ENCODE results near the gene SPEG. TPM values are rescaled to one million over a fixed set of nuclear protein-coding genes. Genes with fewer than 3 reads are reported as not detected.

The SPEG gene
- total and polyA plus RNA-seq, 7 donors, result 6.0 to 321 (median 123) TPM

DNA sequence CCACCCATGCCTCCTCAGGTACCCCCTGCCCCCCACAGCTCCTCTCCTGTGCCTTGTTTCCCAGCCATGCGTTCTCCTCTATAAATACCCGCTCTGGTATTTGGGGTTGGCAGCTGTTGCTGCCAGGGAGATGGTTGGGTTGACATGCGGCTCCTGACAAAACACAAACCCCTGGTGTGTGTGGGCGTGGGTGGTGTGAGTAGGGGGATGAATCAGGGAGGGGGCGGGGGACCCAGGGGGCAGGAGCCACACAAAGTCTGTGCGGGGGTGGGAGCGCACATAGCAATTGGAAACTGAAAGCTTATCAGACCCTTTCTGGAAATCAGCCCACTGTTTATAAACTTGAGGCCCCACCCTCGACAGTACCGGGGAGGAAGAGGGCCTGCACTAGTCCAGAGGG lies 17.3 kb upstream of the SPEG start:
- peak overlapping the region; percentile 94 to 99 (median 98) for H3K27ac ChIP-seq
- H3K9me3 ChIP-seq, result peaks cover 0 to 2% (median 0%) of the 10 kb centered on the region in 4 donors
- peak overlapping the region in 3 of 4 donors; percentile 60 to 90 (median 76) for H3K4me3 ChIP-seq
- WGBS, 2 donors, result 65 to 85% methylated on average over 9 of the region's 9 CpGs
- H3K27me3 ChIP-seq, result peaks cover 0 to 11% (median 0%) of the 10 kb centered on the region in 3 donors
- TF ChIP-seq EP300 (IDR thresholded peaks at IDR 0.05), result peak in 2 of 4 donors; percentile 68 to 85
- peak; percentile 55 to 78 (median 73) for TF ChIP-seq POLR2AphosphoS5 (IDR thresholded peaks at IDR 0.05)
- no peak for TF ChIP-seq POLR2A (IDR thresholded peaks at IDR 0.05)
- intact Hi-C loops (cut with DNase I), result no loop called here
- H3K4me1 ChIP-seq, result peaks cover 0 to 44% (median 36%) of the 10 kb centered on the region in 4 donors
- DNase-seq, result peak; percentile 87
- peaks cover 25 to 39% (median 30%) of the 10 kb centered on the region in 4 donors for H3K36me3 ChIP-seq

GRCh38 chr2:219418155-219419011 lies 16.3 kb upstream of the SPEG start, which contains the start of gene DES:
Gene DES (plus strand): TSS chr2:219418377. CDS start chr2:219418463, 86 bp downstream.
- Histone ChIP-seq H3K36me3 (peaks cover 29 to 49% (median 38%) of the 10 kb centered on the region in 4 donors), H3K9me3 (no peaks in the 10 kb centered on the region), H3K4me1 (peaks cover 0 to 49% (median 36%) of the 10 kb centered on the region in 4 donors), H3K4me3 (peak within 1 kb of the TSS; percentile 60 to 93 (median 83)), H3K27me3 (peaks cover 0 to 11% (median 0%) of the 10 kb centered on the region in 3 donors), H3K27ac (peak within 1 kb of the TSS; percentile 94 to 99 (median 98))
- intact Hi-C loops (cut with DNase I), result no loop called here
- TF ChIP-seq EP300 (IDR thresholded peaks at IDR 0.05) (peak in 3 of 4 donors; percentile 39 to 97 (median 90)), POLR2AphosphoS5 (IDR thresholded peaks at IDR 0.05) (peak; percentile 91 to 99 (median 96)), POLR2A (IDR thresholded peaks at IDR 0.05) (peak; percentile 82 to 93)
- TF ChIP-seq, protein P1, sequence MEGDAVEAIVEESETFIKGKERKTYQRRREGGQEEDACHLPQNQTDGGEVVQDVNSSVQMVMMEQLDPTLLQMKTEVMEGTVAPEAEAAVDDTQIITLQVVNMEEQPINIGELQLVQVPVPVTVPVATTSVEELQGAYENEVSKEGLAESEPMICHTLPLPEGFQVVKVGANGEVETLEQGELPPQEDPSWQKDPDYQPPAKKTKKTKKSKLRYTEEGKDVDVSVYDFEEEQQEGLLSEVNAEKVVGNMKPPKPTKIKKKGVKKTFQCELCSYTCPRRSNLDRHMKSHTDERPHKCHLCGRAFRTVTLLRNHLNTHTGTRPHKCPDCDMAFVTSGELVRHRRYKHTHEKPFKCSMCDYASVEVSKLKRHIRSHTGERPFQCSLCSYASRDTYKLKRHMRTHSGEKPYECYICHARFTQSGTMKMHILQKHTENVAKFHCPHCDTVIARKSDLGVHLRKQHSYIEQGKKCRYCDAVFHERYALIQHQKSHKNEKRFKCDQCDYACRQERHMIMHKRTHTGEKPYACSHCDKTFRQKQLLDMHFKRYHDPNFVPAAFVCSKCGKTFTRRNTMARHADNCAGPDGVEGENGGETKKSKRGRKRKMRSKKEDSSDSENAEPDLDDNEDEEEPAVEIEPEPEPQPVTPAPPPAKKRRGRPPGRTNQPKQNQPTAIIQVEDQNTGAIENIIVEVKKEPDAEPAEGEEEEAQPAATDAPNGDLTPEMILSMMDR (IDR thresholded peaks at IDR 0.05), result no peak
- 8 to 11% methylated on average over 98 of the region's 98 CpGs for WGBS, 2 donors
- DNase-seq, result peak; percentile 96

DNA sequence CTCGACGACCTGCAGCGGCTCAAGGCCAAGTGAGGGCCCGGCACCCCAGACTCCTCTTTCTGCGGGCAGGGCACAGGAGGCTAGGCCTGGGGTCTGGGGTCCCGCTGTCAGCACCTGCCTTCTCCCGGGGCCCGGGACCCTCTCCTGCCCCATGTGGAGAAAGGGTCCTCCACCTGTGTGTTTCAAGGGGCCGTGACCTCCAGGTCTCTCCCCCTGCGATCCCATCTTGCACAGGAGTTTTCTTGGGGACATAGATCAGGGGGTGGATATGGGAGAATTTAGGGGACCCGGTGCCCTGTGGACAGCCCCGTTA lies 15.7 kb upstream of the SPEG start:
- peak overlapping the region; percentile 60 to 93 (median 83) for H3K4me3 ChIP-seq
- peak overlapping the region; percentile 94 to 99 (median 98) for H3K27ac ChIP-seq
- DNase-seq, result no peak
- H3K36me3 ChIP-seq, result peaks cover 29 to 55% (median 43%) of the 10 kb centered on the region in 4 donors
- peaks cover 0 to 54% (median 39%) of the 10 kb centered on the region in 4 donors for H3K4me1 ChIP-seq
- WGBS, 2 donors, result 38 to 45% methylated on average over 12 of the region's 12 CpGs
- TF ChIP-seq EP300 (IDR thresholded peaks at IDR 0.05) (no peak), POLR2AphosphoS5 (IDR thresholded peaks at IDR 0.05) (peak in 1 of 4 donors; percentile 61), POLR2A (IDR thresholded peaks at IDR 0.05) (peak in 1 of 2 donors; percentile 11)
- TF ChIP-seq, protein P1 (IDR thresholded peaks at IDR 0.05), result no peak
- intact Hi-C loops (cut with DNase I), result no loop called here
- H3K9me3 ChIP-seq, result no peaks in the 10 kb centered on the region
- H3K27me3 ChIP-seq, result peaks cover 0 to 11% (median 0%) of the 10 kb centered on the region in 3 donors

GRCh38 chr2:219419331-219420197 lies 15.1 kb upstream of the SPEG start:
- Histone ChIP-seq H3K4me1 (peaks cover 0 to 54% (median 38%) of the 10 kb centered on the region in 4 donors), H3K9me3 (no peaks in the 10 kb centered on the region), H3K36me3 (peaks cover 29 to 61% (median 48%) of the 10 kb centered on the region in 4 donors), H3K27ac (peak overlapping the region; percentile 94 to 99 (median 98)), H3K27me3 (peaks cover 0 to 11% (median 0%) of the 10 kb centered on the region in 3 donors), H3K4me3 (peak overlapping the region; percentile 60 to 93 (median 83))
- 55 to 65% methylated on average over 9 of the region's 9 CpGs for WGBS, 2 donors
- intact Hi-C loops (cut with DNase I), result no loop called here
- peak; percentile 91 for DNase-seq
- TF ChIP-seq POLR2A (IDR thresholded peaks at IDR 0.05) (peak in 1 of 2 donors; percentile 10), POLR2AphosphoS5 (IDR thresholded peaks at IDR 0.05) (peak; percentile 44 to 86 (median 68))
- TF ChIP-seq, protein P1 (IDR thresholded peaks at IDR 0.05), result no peak

Data from sigmoid colon (tissue), 7 donors.